Naive thymus-derived CD8-positive, alpha-beta T cell (primary cell): ENCODE results near the gene SCTR. TPM values are rescaled to one million over a fixed set of nuclear protein-coding genes. Genes with fewer than 3 reads are reported as not detected.

ENCODE experiments used
- ATAC-seq, 2 donors: fragments of 150-1000 bp; cut with Tn5 transposase in 1 of 2; sonication (Bioruptor Pico), chemical (Tn5 transposase) in 1 of 2; 1 replicate in 1 of 2; 2 replicates in 1 of 2; pipeline ENCODE4 v1.10.0; 2021; ENCODE audit warnings: mild to moderate bottlenecking in 2 of 2, moderate library complexity in 2 of 2
- POLR2A ChIA-PET: fragments of 350-600 bp; sonication (Branson Sonifier 250); formaldehyde crosslinking; loops from one replicate; lab custom pipeline; 2021; ENCODE audit warnings: antibody characterized with exemption; lab: Charles Lee
- DNase-seq, 10 donors: peaks; one replicate each; pipeline versions ENCODE4 v3.0.0 to v3.0.0-alpha.2; 2020 to 2022
- H3K27ac Mint-ChIP-seq, 10 donors: one replicate each; pipeline ENCODE4 v1.8.0; 2020 to 2022; ENCODE audit warnings: mild to moderate bottlenecking in 10 of 10, mixed read lengths in 10 of 10, moderate library complexity in 4 of 10, inconsistent platforms in 1 of 10
- H3K27me3 Mint-ChIP-seq, 5 donors: one replicate each; pipeline ENCODE4 v1.8.0; 2021 to 2022; ENCODE audit warnings: mixed read lengths in 5 of 5
- H3K36me3 Mint-ChIP-seq, 3 donors: one replicate each; pipeline ENCODE4 v1.8.0; 2020 to 2022; ENCODE audit warnings: mixed read lengths in 3 of 3, mild to moderate bottlenecking in 2 of 3, inconsistent platforms in 1 of 3
- H3K4me1 Mint-ChIP-seq, 4 donors: one replicate each; pipeline ENCODE4 v1.8.0; 2021 to 2022; ENCODE audit warnings: mixed read lengths in 4 of 4
- H3K4me3 Mint-ChIP-seq, 10 donors: one replicate each; pipeline ENCODE4 v1.8.0; 2020 to 2022; ENCODE audit warnings: mild to moderate bottlenecking in 10 of 10, mixed read lengths in 10 of 10, moderate library complexity in 6 of 10, inconsistent platforms in 1 of 10
- H3K9me3 Mint-ChIP-seq, 9 donors: one replicate each; pipeline ENCODE4 v1.8.0; 2020 to 2022; ENCODE audit warnings: mixed read lengths in 9 of 9, mild to moderate bottlenecking in 3 of 9, inconsistent platforms in 1 of 9, moderate library complexity in 1 of 9
- polyA plus RNA-seq, 3 donors: library from polyadenylated mRNA; unstranded; fragments of 300-500 nt; fragmentation: Illumina TruSeq; gene quantifications; one replicate each; pipeline ENCODE4 v1.2.3, GENCODE V29; 2021
- total RNA-seq, 8 experiments: library from RNA in 2 of 8; stranded (reverse) in 2 of 8; gene quantifications; one replicate each; pipeline ENCODE4 v1.2.3 and lab custom pipeline; 2021 to 2026

Gene SCTR
- total and polyA plus RNA-seq, 5 experiments from 2014 or later = not detected

DNA sequence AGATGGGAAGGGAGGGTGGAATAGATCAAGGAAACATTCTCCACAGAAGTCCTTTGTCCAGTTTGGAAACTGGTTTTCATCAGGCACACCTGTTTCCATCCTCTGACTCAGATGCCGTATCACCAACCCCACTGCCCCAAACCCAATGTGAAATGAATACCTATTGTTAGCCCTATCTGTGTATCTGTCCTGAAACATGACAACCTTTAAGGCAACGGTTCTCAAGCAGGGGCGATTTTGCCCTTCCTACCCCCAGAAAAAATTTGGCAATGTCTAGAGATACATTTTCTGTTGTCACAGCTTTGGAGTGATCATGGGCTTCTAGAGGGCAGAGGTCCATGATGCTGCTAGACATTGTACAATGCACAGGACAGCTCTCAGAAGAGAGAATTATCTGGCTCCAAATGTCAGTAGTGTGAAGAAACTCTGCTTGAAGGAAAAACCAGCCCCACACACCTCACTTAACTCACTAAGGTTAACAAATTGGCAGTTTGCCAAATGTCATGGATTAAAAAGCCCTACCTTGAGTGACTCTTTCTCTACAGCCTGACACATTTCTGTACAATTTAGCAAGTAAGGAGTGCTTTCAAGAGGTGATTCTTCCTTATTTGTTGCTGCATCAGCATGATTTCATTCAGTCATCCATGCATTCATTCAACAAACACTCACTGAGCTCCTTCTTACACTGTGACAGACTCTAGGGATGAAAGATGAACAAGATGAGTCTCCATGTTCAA is 3.4 kb downstream of the SCTR start:
- POLR2A ChIA-PET = no interaction called here
- no peak for ATAC-seq
- Mint-ChIP-seq H3K4me3 (no peak overlapping the region), H3K27ac (peak overlapping the region in 1 of 10 donors; percentile 7), H3K4me1 (no peaks in the 10 kb centered on the region), H3K9me3 (peaks cover 0 to 2% (median 0%) of the 10 kb centered on the region in 9 donors), H3K27me3 (peaks cover 30 to 73% (median 36%) of the 10 kb centered on the region in 5 donors), H3K36me3 (peaks cover 0 to 3% (median 0%) of the 10 kb centered on the region in 3 donors)
- DNase-seq = no peak

GRCh38 chr2:119519057-119519408 is 5.2 kb downstream of the SCTR start:
- no peak overlapping the region for H3K4me3 Mint-ChIP-seq
- H3K36me3 Mint-ChIP-seq = peaks cover 0 to 3% (median 0%) of the 10 kb centered on the region in 3 donors
- ATAC-seq = no peak
- H3K27ac Mint-ChIP-seq = no peak overlapping the region
- H3K9me3 Mint-ChIP-seq = peaks cover 0 to 2% (median 0%) of the 10 kb centered on the region in 9 donors
- H3K4me1 Mint-ChIP-seq = no peaks in the 10 kb centered on the region
- peaks cover 29 to 71% (median 36%) of the 10 kb centered on the region in 5 donors for H3K27me3 Mint-ChIP-seq
- POLR2A ChIA-PET = no interaction called here
- no peak for DNase-seq

DNA sequence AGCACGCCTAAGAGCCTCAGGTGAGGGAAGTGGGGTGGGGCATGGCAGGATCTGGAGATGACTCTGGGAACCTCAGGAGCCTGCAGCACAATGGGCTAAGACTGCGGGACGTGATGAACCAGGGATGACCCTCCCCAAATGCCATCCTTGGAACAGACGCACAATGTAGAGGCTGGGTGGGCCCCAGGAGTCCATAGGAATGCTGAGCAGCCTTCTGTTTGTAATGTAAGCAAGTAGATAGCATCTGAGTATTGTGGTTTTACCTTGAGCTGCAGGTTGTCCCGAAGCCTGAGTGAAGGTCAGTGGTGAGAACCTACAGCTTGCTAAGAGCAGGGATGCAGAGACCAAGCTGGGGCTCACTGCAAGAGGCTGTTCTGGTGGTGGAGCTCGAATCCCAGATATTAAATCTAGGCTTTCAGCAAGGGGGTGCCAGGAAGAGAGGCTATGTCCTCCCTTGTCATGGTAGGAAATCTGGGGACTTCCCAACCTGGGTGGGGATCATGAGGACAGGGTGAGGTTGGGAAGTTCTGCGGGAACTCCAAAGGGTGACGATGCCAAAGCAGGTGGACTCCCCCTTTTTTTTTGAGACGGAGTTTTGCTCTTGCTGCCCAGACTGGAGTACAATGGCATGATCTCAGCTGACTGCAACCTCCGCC is 5.8 kb downstream of the SCTR start:
- ATAC-seq = no peak
- Mint-ChIP-seq H3K27me3 (peaks cover 29 to 66% (median 33%) of the 10 kb centered on the region in 5 donors), H3K36me3 (peaks cover 0 to 3% (median 0%) of the 10 kb centered on the region in 3 donors), H3K9me3 (peaks cover 0 to 2% (median 0%) of the 10 kb centered on the region in 9 donors), H3K4me3 (no peak overlapping the region), H3K27ac (no peak overlapping the region), H3K4me1 (no peaks in the 10 kb centered on the region)
- DNase-seq = no peak
- POLR2A ChIA-PET = no interaction called here

DNA sequence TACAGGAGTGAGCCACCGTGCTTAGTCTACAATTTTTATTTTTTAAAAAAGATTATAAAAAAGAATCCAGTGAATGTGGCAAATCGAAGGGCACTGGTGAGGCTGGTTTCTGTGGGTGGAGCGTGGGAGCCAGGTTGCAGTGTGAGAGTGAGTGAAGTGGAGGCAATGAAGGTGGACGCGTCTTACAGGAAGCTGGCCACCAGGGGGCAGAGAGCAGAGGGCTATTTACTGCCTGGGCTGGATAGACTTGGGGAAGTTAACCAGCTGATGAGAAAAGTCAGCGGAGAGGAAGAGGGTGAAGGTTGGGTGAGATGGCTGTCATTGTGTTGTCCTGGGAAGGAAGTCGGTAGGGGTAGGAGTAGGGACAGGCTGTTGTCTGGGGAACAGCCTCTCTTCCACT is 6.8 kb downstream of the SCTR start:
- no peaks in the 10 kb centered on the region for H3K36me3 Mint-ChIP-seq
- no peak for ATAC-seq
- peaks cover 28 to 63% (median 33%) of the 10 kb centered on the region in 5 donors for H3K27me3 Mint-ChIP-seq
- H3K9me3 Mint-ChIP-seq = no peaks in the 10 kb centered on the region
- peak in 4 of 10 donors; percentile 6 to 14 (median 6) for DNase-seq
- H3K27ac Mint-ChIP-seq = no peak overlapping the region
- POLR2A ChIA-PET = no interaction called here
- H3K4me1 Mint-ChIP-seq = no peaks in the 10 kb centered on the region
- no peak overlapping the region for H3K4me3 Mint-ChIP-seq

- ATAC-seq (no peak), DNase-seq (no peak)
- POLR2A ChIA-PET = interaction anchor here (0.6 kb wide), 1 partner anchor 1661 kb away, joined by 5 read pairs; no protein-coding TSS in a partner anchor
- H3K4me3 Mint-ChIP-seq = no peak overlapping the region
- H3K36me3 Mint-ChIP-seq = no peaks in the 10 kb centered on the region
- H3K9me3 Mint-ChIP-seq = no peaks in the 10 kb centered on the region
- no peak overlapping the region for H3K27ac Mint-ChIP-seq
- H3K4me1 Mint-ChIP-seq = no peaks in the 10 kb centered on the region
- H3K27me3 Mint-ChIP-seq = peaks cover 28 to 58% (median 35%) of the 10 kb centered on the region in 5 donors
Observed at GRCh38 chr2:119516121-119516520, 8.2 kb downstream of the SCTR start.

- POLR2A ChIA-PET = no interaction called here
- Mint-ChIP-seq H3K9me3 (no peaks in the 10 kb centered on the region), H3K4me1 (no peaks in the 10 kb centered on the region), H3K27ac (no peak overlapping the region), H3K27me3 (peaks cover 32 to 61% (median 37%) of the 10 kb centered on the region in 5 donors), H3K36me3 (no peaks in the 10 kb centered on the region), H3K4me3 (no peak overlapping the region)
- ATAC-seq = no peak
- no peak for DNase-seq
Observed at GRCh38 chr2:119513832-119514231, 10.5 kb downstream of the SCTR start.

- Mint-ChIP-seq H3K4me3 (no peak overlapping the region), H3K27ac (no peak overlapping the region), H3K9me3 (no peaks in the 10 kb centered on the region), H3K36me3 (no peaks in the 10 kb centered on the region), H3K4me1 (no peaks in the 10 kb centered on the region), H3K27me3 (peaks cover 24 to 55% (median 36%) of the 10 kb centered on the region in 5 donors)
- POLR2A ChIA-PET = no interaction called here
- DNase-seq (no peak), ATAC-seq (no peak)
Observed at GRCh38 chr2:119512946-119513345, 11.3 kb downstream of the SCTR start.

GRCh38 chr2:119511989-119512388 is 12.3 kb downstream of the SCTR start:
- Mint-ChIP-seq H3K36me3 (no peaks in the 10 kb centered on the region), H3K4me3 (no peak overlapping the region), H3K27ac (no peak overlapping the region), H3K27me3 (peaks cover 19 to 46% (median 35%) of the 10 kb centered on the region in 5 donors), H3K9me3 (no peaks in the 10 kb centered on the region), H3K4me1 (no peaks in the 10 kb centered on the region)
- POLR2A ChIA-PET = no interaction called here
- no peak for DNase-seq
- no peak for ATAC-seq

DNA sequence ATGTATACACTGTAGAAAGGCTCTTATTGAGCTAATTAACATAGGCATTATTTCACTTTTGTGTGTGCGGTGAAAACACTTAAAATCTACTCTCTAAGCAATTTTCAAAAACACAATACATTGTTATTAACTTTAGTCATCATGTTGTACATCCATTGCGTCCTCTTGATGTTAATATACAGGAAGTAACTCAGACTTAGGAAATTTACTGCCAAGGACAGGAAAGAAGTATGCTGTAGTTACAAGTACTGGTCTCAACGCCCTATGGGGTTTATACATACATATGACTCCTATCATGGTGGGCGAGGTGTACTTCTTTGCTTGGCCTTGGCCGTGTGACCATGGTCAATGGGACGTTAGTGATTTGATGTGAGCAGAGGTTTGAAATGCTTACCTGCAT is 15.5 kb downstream of the SCTR start:
- no peak for ATAC-seq
- peak overlapping the region in 1 of 10 donors; percentile 46 for H3K27ac Mint-ChIP-seq
- no peaks in the 10 kb centered on the region for H3K4me1 Mint-ChIP-seq
- H3K4me3 Mint-ChIP-seq = no peak overlapping the region
- no peak for DNase-seq
- POLR2A ChIA-PET = no interaction called here
- H3K9me3 Mint-ChIP-seq = peaks cover 0 to 9% (median 3%) of the 10 kb centered on the region in 9 donors
- peaks cover 10 to 22% (median 16%) of the 10 kb centered on the region in 5 donors for H3K27me3 Mint-ChIP-seq
- H3K36me3 Mint-ChIP-seq = no peaks in the 10 kb centered on the region

- Mint-ChIP-seq H3K4me1 (no peaks in the 10 kb centered on the region), H3K36me3 (peaks cover 0 to 23% (median 3%) of the 10 kb centered on the region in 3 donors), H3K27ac (no peak overlapping the region), H3K9me3 (peaks cover 16 to 45% (median 29%) of the 10 kb centered on the region in 9 donors), H3K4me3 (no peak overlapping the region), H3K27me3 (peaks cover 19 to 43% (median 31%) of the 10 kb centered on the region in 5 donors)
- POLR2A ChIA-PET = no interaction called here
- ATAC-seq = no peak
- no peak for DNase-seq
Observed at GRCh38 chr2:119496682-119497081, 27.6 kb downstream of the SCTR start.

DNA sequence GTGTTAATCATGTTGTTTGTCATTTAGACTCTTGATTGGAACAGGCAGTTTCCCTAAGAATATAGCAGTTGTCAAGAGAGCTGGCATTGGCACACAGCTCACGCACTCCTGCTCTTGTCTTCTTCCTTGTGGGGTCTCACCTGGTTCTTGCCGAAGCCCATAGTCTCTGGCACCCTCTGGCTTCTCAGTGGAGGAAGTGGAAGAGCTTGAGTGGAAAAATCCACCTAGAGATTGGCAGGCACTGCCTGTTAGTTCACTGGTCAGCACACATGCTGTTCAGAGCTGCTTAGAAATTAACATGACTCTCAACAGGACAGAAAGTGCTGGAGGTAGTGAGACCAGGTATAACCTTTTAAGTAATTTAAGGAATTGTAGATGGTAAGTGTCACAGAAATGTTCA is 28.3 kb downstream of the SCTR start:
- peaks cover 15 to 38% (median 24%) of the 10 kb centered on the region in 9 donors for H3K9me3 Mint-ChIP-seq
- POLR2A ChIA-PET = no interaction called here
- H3K4me3 Mint-ChIP-seq = no peak overlapping the region
- peaks cover 0 to 17% (median 3%) of the 10 kb centered on the region in 3 donors for H3K36me3 Mint-ChIP-seq
- H3K4me1 Mint-ChIP-seq = no peaks in the 10 kb centered on the region
- DNase-seq = no peak
- peaks cover 15 to 36% (median 26%) of the 10 kb centered on the region in 5 donors for H3K27me3 Mint-ChIP-seq
- ATAC-seq = no peak
- H3K27ac Mint-ChIP-seq = peak overlapping the region in 1 of 10 donors; percentile 70

- Mint-ChIP-seq H3K4me3 (no peak overlapping the region), H3K27ac (no peak overlapping the region), H3K36me3 (peaks cover 0 to 3% (median 0%) of the 10 kb centered on the region in 3 donors), H3K9me3 (peaks cover 3 to 21% (median 9%) of the 10 kb centered on the region in 9 donors), H3K4me1 (no peaks in the 10 kb centered on the region), H3K27me3 (peaks cover 5 to 28% (median 21%) of the 10 kb centered on the region in 5 donors)
- POLR2A ChIA-PET = no interaction called here
- DNase-seq (no peak), ATAC-seq (no peak)
Observed at GRCh38 chr2:119494163-119494790, 30.0 kb downstream of the SCTR start.
